22Rv1 (cell line): ENCODE results near the gene SSTR1.

ENCODE experiments used
- H3K27ac ChIP-seq: fragments of 450-650 bp; 2 replicates; pipeline ENCODE4 v1.5.1; 2017
- CTCF ChIP-seq: fragments of 450-650 bp; IDR thresholded peaks from 2 replicates; pipeline ENCODE4 v1.5.1; 2017; ENCODE audit warnings: mild to moderate bottlenecking
- ZFX ChIP-seq: fragments of 450-650 bp; IDR thresholded peaks from 2 replicates; pipeline ENCODE4 v1.6.1; 2017; ENCODE audit warnings: antibody characterized with exemption, borderline replicate concordance

SSTR1 gene

DNA sequence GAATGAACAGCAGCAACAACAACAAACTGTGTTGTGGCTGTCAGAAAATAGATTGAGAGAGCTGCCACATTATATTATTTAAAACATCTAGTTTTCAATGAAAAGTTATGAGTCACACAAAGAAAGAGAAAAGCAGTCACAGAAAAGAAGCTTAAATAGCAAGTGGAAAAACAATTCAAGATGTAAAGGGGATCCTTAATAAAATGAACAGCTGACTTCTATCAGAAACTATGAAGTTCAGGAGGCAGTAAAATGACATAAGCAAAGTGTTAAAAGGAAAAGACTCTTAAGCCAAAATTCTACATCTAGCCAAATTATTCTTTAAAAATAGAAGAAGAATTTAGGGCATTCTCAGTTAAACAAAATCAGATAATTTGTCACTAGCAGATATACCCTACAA is 42.6 kb downstream of the SSTR1 start:
- no peak for TF ChIP-seq CTCF
- TF ChIP-seq ZFX = no peak
- H3K27ac ChIP-seq = no peak overlapping the region

DNA sequence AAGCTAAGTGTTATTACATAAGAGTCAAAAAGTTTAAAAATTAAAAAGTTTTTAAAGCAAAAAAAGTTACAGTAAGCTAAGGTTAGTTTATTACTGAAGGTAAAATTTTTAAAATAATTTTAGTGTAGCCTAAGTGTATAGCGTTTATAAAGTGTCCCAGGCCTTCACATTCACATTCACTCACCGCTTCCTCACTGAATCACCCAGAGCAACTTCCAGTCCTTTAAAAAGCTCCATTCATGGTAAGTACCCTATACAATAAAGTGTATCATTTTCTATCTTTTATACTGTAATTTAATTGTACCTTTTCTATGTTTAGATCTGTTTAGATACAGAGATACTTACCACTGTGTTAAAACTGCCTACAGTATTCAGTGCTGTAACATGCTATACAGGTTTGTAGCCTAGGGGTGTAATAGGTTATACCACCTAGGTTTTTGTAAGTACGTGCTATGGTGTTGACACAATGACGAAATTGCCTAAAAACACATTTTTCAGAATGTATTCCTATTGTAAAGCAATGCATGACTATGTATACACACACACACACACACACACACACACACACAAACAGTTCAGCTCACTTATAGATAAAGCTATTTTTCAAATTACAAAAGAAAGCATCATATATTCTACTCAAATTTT is 44.5 kb downstream of the SSTR1 start:
- no peak for TF ChIP-seq CTCF
- TF ChIP-seq ZFX = no peak
- no peak overlapping the region for H3K27ac ChIP-seq

DNA sequence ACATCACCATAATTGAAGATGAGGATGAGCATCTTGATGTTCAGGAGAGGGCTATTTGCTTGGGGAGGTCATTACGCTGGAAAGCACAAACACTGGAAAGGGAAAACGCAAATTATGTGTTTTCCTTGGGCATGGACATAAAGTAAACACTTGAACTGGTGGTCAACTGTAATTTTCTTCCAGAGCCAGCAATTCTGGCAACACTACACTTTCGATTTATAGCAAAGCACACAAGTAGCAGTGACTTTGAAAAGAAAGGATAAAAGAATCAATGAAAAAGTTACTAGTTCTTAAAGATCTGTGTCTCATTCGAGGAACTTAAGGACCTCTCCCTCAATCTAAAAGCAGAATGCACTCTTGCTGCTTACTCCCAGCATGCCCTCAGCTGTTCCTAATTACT is 46.0 kb downstream of the SSTR1 start:
- TF ChIP-seq ZFX (no peak), CTCF (no peak)
- no peak overlapping the region for H3K27ac ChIP-seq

GRCh38 chr14:38254571-38255407 is 47.1 kb downstream of the SSTR1 start:
- no peak overlapping the region for H3K27ac ChIP-seq
- TF ChIP-seq CTCF (no peak), ZFX (no peak)

DNA sequence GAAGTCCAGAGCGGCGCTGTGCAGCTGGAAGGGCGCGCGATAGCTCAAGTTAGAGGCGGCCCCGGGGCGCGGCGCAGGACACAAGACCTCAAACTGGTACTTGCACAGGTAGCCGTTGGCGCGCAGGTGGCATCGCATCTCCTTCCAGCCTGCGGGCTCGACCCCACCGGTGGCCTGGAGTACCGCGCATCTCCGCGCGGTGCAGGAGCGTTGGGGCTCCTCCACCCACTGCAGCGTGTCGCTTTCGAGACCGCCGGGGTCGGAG is 47.6 kb downstream of the SSTR1 start:
- no peak overlapping the region for H3K27ac ChIP-seq
- TF ChIP-seq ZFX = no peak
- TF ChIP-seq CTCF = no peak

GRCh38 chr14:38255673-38256532 is 48.2 kb downstream of the SSTR1 start, which contains the start of gene CLEC14A:
CLEC14A (minus strand) TSS chr14:38256093; CDS start chr14:38256022, 71 bp downstream.
- TF ChIP-seq ZFX (no peak), CTCF (no peak)
- H3K27ac ChIP-seq = no peak within 1 kb of the TSS
